GM21447 (cell line): ENCODE measurements around the gene HARS2.
"Not testable (repeated sequence)": the region's sequence is repeated elsewhere in the genome, so short reads cannot be mapped to it uniquely, and the experiment has no call there.

Experiments
- ATAC-seq: cut with Tn5 transposase; IDR thresholded peaks from one replicate; pipeline ENCODE4 v1.9.1; 2021; ENCODE audit not compliant: unreplicated experiment

The HARS2 gene

DNA sequence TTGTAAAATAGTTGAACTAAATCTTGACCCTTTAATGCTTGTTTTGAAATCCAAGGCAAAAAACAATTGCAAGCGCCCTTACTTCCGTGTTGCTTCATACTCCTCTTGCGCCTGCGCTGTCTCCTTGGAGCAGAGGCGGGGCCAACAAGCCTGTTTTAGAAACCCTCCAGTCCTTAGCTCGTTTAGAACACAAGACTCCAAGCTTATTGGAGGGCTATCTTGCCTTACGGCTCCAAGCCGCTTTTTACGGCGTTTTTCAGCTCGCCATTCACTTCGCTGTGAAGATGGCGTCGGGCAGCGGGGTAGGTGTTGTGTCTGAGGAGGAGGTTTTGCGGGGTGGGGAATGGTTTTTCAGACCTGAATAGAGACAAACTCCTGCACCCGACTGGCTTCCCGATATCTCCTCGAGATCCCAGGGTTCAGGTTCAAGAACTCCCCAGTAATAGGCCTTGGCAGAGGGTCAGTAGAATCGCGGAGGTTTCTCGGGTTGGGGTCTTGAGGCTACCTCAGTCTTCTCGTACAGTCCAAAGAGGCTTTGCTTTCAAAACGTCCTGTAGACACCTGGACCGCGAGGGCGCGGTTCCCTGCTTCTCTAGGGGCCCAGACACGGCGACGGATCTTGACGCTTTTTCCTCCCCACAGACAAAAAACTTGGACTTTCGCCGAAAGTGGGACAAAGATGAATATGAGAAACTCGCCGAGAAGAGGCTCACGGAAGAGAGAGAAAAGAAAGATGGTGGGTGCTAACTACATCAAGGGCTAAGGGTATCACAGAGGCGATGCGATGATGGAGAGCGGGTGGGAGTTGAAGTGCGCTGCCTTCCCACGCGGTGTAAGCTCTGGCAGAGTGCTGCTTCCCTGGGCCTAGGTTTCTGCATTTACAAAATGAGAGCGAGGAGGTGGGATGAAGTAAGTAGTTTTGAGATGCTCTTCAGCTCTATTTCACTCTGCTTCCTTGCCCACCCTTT is 9.2 kb downstream of the HARS2 start, which contains the start of gene ZMAT2:
Gene ZMAT2 (plus strand): TSS at position 271 of the 968 bp plus-strand sequence. CDS start 14 bp downstream, at position 285.
- peak; percentile 97 for ATAC-seq

DNA sequence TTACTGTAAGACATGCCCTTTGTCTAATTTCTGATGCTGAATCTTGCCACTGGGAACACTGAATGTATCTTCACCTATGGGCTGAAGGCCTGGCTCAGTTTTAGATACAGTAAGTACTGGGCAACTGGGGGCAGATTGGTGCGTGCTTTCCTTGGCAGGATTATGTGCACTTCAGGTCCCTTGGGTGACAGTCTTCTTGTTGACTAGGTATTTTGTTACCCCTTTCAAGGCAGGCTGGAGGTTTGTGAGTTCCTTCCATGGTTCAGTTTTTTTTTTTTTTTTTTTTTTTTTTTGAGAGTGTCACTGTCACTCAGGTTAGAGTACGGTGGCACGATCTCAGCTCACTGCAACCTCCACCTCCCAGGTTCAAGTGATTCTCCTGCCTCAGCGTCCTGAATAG is 16.6 kb downstream of the HARS2 start:
- no peak for ATAC-seq

DNA sequence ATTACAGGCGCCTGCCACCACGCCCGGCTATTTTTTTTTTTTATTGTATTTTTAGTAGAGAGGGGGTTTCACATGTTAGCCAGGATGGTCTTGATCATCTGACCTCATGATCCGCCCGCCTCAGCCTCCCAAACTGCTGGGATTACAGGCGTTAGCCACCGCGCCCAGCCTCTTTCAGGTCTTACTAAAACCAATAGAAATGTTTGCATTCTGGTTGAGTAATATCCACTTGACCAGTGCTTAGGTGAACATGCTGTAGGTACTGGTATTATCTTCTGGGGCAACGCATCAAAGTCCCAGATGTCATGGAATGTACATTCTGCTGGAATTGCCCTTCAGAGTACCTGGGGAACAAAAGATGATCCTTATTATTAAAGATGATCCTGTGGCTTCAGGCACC is 17.5 kb downstream of the HARS2 start:
- not testable (repeated sequence) for ATAC-seq

DNA sequence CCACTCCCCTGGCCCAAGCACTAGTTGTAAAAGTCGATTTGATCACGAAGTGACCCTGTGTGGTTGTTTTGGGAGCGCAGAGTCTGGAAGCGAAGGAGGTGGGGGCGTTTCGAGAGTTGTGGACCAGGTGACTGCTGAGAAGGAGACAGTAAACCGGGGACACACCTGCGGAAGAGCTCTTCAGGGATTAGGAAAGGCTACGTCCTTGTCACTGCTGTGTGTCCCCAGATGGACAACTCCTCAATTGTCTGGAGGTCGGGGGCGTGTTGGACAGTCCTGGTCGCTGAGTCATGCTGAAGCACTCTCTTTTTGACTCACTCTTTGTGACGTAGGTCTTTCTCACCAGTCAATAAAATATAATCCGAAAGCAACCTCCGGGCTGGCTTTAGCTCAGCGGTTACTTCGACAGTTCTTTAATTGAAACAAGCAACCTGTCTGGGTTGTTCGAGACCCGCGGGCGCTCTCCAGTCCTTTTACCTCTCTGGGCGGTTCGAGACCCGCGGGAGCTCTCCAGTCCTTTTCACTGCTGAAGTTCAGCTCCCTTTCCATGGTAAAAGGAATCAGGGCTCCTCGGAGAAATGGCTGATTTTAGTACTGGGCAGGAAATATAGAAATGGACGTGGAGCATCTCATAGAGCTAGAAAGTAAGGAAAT is 19.8 kb downstream of the HARS2 start:
- peak; percentile 86 for ATAC-seq

DNA sequence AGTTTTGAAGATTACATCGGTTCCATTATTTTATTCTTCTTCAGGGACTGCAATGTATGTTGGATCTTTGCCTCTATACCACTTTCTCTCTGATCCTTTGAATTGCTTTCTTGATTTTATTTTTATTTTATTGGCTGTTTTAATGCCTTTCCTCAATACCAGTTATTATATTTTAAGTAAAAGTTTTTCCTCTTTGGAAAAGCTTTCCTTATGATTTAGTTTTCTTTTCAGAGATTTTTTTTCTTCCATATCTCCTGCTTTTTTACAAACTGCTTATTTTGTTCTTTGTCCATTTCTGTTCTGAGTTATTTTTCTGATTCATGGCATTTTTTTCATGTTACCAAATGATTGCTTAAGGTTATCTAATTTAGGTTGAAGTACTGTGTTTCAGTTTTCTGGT is 20.5 kb downstream of the HARS2 start:
- no peak for ATAC-seq

DNA sequence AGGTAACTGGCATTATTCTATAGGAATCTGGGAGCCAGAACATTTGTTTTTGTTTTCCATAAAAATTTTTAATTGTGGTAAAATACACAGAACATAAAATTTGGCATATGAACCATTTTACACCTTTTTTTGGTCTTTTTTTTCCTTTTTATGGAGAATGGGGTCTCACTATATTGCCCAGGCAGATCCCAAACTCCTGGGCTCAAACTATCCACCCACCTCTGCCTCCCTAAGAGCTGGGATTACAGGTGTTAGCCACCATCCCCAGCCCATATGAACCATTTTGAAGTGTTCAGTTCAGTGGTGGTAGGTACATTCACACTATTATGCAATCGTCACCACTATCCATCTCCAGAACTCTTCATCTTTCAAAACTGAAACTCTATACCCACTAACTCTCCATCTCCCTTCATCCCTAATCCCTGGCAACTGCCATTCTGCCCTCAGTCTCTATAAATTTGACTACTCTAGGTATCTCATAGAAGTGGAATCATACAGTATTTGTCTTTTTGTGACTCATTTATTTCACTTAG is 22.4 kb downstream of the HARS2 start:
- no peak for ATAC-seq

DNA sequence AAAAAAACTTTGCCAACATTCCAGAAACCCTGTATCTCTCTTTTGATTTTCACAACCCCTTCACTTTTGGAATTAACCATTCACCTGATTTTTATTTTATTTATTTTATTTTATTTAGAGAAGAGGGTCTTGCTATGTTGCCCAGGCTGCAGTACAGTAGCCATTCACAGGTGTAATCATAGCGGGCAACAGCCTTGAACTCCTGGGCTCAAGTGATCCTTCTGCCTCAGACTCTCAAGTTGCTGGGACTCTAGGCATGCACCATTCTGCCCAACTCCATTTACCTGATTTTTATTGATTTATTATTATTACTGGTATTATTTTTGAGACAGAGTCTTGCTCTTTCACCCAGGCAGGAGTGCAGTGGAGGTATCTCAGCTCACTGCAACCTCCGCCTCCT is 25.0 kb downstream of the HARS2 start:
- ATAC-seq, result not testable (repeated sequence)

DNA sequence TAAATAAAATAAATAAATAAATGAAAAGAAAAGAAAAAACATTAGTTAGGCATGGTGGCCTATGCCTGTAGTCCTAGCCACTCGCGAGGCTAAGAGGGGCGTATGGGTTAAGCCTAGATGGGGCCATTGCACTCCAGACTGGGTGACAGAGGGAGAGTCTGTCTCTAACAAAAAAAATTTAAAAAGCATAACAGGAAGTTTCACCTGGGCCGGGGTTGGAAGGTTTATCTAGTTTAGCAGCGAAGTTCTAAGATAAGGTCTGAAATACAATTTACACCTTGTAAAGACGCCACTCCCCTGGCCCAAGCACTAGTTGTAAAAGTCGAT is 27.0 kb downstream of the HARS2 start:
- ATAC-seq, result no peak

DNA sequence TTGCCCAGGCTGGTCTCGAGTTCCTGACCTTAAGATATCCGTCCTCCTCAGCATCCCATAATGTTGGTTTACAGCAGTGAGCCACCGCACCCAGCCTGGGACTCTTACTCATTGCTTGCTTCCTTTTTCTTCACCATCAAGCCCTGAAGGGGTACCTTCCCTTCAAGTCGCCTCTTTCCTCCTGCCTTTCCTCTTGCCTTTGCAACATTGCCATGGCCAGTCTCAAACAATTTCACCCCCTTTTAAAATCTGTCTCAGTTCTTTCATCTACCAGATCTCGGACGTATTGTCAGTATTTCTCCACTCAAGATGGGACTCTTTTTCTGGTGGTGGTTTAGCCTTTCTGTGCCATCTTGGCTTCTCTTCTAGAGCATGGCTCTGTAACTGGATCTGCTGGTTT is 29.5 kb downstream of the HARS2 start:
- ATAC-seq, result not testable (repeated sequence)

DNA sequence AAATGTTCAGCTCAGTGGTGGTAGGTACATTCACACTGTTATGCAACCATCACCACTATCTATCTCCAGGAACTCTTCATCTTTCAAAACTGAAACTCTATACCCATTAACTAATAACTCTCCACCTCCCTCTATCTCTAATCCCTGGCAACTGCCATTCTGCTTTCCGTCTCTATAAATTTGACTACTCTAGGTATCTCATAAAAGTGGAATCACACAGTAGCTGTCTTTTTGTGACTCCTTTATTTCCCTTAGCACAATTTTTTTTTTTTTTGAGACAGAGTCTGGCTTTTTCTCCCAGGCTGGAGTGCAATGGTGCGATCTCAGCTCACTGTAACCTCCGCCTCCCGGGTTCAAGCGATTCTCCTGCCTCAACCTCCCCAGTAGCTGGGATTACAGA is 30.1 kb downstream of the HARS2 start:
- ATAC-seq, result not testable (repeated sequence)

DNA sequence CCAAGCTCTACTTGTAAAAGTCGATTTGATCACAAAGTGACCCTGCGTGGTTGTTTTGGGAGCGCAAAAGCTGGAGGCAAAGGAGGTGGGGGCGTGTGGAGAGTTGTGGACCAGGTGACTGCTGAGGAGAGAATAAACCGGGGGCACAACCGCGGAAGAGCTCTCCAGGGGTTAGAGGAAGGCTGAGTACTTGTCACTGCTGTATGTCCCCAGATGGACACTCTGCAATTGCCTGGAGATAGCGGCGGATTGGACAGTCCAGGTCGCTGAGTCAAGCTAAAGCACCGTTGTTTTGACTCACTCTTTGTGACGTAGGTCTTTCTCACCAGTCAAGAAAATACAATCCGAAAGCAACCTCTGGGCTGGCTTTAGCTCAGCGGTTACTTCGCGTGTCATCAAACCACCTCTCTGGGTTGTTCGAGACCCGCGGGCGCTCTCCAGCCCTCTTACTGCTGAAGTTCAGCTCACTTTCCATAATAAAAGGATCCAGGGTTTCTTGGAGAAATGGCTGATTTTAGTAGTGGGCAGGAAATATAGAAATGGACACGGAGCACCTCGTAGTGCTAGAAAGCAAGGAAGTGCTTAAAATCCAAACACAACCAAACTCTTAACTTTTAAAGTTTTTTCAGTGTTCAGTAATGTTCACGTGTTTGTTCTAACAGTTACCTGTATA is 34.7 kb downstream of the HARS2 start:
- peak; percentile 91 for ATAC-seq

DNA sequence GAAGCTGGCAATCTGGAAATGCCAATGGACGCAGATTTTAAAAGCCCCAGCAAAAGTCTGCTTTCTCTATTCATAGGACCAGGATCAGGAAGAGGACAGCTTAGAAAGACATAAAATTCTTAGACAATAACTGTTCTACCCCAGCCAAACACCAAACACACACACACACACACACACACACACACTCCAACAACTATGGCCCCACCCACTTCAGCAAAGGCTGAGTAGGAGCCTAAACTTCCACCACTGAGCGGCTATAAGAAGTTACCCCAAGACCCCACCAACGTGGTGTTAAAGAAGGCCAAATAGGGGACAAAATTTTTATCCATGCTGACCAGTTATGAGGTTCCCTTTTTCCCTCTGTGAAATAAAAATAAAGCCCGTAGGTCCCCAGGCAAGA is 41.8 kb downstream of the HARS2 start:
- no peak for ATAC-seq

DNA sequence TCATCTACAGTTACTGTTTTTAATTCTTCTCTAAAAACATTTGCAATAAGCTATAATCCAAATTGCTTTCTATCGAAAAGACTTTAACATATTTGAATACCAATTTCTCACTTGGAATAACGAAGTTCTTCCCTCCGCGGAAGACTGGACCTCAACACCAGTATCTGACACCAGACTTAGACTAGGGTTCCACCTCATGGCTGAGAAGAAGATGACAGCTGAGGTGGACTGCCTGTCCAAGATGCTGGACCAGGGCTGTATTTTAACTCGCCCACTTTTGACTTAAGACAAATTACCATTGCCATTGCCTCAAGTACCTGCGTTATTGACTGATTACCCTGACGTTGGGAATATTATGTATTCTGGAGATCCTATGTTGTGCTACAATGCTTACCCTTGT is 43.1 kb downstream of the HARS2 start:
- no peak for ATAC-seq

DNA sequence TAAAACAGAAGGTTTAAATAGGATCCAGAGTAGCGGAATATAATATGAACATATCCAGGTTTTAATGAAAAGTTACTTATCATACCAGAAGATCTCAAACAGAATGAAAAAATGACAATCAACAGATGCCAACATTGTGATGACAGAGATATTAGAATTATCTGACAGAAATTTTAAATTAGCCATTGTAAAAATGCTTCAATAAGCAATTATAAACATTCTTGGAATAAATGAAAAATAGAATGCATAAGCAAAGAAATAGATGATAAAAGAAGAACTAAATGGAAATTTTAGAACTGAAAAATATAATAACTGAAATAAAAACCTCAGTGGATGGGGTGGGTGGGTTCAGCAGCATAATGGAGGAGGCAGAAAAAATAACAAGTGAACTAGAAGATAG is 46.2 kb downstream of the HARS2 start:
- ATAC-seq, result no peak

DNA sequence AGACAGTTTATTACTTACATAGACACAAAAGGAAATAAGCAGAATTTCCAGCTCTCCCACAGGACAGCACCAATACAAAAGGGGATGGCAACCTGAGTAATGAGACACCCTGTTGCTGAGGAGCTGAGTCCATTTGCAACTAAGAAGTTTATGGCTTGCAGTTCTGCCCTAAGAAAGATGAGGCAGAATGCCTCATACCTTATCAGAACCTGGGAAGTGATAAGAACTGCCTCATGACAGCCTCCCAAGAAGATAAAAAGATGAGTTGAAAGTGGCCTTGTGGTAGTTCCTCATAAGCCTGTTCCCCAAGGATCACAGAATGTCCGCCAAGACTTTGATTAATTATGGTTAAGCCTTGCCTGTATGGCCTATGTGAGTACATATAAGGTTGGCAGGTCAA is 50.7 kb downstream of the HARS2 start:
- ATAC-seq, result no peak
